CD4-positive, alpha-beta T cell treated with Interferon gamma for 1 hour (primary cell): ENCODE results near the gene SLC10A3.
"Not testable (repeated sequence)": the region's sequence is repeated elsewhere in the genome, so short reads cannot be mapped to it uniquely, and the experiment has no call there.

Experiments
- DNase-seq: peaks from one replicate; pipeline ENCODE4 v3.0.0-alpha.2; 2020

The SLC10A3 gene

DNA sequence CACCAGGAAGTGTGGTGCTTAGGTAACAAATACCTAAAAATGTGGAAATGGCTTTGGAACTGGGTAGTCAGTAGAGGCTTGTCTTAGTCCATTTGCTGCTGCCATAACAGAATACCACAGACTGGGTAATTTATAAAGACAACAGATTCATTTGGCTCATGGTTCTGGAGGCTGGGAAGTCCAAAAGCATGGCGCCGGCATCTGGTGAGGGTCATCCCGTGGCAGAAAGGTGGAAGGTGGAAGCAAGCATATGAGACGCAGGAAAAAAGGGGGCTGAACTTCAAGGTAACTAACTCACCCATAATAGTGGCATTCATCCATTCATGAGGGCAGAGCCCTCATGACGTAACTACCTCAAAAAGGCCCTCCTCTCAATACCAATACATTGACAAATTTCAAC lies 19.0 kb upstream of the SLC10A3 start:
- DNase-seq = no peak

DNA sequence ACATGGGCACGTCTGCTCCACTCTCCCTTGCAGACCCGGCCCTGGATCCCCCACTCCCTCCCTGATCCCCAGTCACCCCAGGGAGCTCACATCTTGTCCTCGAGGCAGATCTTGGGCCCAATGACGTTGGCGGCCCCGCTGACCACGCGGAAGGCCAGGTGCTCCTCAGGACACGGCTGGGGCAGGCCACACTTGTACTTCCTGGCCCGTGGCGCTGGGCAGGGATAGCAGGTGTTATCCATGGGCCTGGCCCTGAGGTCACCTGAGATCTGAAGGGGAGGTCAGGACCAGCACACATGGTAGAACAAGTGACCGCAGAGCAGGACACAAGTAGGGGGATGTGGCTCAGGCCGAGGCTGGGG lies 17.9 kb upstream of the SLC10A3 start:
- DNase-seq = no peak

DNA sequence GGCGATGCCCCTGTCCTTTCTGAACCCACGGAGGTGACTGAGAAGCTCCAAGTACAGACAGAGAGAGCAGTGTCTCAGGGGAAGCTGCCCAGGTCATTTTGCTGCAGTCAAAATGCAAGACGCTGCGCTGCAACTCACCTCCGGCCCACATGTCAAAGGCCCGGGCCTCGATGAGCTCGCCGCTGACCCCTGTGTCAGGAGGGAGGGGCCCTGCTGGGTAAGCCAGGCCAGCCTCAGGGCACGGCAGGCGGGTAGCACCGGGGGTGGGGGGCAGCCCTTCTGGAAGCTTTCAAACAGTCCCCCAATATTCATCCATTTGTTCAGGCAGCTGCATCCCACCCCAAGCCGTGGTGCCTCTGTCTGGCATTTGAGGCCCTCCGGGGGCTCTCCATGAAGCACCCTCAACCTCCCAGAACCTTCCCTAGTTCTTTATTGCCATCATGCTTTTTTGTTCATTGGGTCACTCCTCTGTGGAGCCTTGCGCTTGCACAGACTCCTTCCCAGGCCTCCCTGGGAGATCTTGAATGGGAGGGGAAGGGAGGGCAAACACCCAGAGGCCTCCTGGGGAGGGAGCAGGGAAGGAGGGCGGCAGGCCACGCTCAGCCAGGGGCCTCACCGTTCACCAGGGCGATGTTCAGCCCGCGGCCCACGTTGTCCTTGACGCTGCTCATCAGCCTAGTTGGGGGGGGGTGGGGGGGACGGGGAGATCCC lies 17.4 kb upstream of the SLC10A3 start:
- no peak for DNase-seq

DNA sequence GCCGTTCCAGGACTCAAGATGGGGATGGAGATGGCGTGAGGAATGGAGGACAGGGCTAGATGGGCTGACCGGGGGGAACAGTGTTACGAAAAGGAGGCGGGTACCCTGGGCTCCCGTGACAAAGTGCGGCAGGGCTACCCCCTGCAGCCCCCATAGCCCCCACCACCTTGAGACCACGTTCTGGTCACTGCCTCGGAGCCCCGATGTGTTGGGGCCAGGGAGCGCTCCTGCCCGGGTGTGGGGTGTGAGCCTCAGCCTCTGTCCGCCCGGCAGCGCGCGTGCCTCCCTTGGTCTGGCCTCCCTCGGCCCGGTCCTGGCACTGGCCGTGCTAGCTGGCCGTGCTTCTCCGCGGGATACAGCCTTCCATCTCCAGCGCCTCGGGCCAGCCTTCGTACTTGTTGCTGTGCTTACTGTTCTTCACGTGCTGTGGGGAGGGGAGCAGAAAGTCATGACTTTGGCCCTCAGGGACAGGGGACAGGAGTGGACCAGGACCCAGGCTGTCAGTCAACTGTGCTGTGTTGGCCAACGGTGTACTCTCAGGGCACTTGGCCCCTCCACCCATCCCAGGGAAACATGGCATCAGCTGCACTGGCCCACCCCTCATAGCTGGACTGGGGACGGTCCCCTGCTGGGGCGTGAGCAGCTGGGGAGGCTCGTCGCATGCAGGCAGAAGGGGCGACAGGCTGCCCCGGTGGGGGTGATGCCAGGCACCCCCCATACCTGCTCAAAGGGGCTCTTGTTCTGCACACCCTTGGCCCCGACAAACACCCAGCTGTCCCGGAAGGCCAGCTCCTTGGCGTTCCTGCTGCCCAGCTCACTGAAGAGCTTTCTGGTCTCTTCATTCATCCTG lies 16.3 kb upstream of the SLC10A3 start:
- DNase-seq = no peak

DNA sequence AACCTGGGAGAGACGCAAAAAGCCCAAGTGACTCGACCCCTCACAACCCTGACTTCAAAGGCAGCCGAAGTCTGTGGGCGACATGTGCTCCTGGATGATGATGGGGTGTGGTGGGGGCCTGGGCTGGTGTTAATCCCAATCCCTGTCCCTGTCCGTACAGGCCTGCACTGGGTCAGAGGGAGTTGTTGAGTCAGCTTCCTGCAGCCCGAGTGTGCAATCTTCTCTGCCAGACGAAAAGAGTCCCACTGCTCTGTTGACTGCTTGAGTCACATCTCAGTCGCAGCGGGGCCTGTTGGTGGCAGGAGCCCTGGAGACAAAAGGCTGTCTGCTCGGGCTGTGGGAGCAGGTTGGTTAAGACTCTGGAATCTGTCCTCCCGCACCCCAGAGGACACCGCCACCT lies 15.3 kb upstream of the SLC10A3 start:
- DNase-seq = no peak

DNA sequence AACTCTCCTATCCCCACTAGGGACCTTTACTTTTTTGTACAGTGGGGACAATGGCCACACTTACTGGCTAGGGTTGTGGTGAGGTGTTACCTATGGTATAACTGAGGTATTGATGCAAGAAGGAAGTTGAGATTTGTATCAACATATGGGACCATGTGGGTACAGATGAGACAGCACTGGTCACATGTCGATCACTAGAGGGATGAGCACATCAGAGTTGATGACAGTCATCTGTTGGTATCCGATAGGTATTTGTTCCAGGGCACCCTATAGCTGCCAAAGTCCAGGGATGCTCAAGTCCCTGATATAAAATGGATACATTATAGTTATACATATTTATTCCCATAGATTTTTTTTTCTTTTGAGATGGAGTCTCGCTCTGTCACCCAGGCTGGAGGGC lies 12.6 kb upstream of the SLC10A3 start:
- DNase-seq = no peak

DNA sequence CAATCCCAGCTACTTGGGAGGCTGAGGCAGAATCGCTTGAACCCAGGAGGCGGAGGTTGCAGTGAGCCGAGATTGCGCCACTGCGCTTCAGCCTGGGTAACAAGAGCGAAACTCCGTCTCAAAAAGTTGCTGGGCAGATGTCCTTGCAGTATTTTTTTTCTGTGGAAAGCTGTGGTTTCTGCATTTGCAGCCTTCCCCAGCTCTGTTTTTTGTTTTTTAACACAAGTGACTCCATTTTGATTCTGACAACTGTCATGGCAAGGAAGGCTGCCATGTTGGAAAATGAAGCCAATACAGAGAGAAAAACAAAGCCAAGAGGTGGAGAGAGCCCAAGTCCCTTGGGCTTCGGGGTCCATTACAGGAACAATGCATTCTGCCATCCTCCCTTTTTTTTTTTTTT lies 11.7 kb upstream of the SLC10A3 start:
- no peak for DNase-seq

DNA sequence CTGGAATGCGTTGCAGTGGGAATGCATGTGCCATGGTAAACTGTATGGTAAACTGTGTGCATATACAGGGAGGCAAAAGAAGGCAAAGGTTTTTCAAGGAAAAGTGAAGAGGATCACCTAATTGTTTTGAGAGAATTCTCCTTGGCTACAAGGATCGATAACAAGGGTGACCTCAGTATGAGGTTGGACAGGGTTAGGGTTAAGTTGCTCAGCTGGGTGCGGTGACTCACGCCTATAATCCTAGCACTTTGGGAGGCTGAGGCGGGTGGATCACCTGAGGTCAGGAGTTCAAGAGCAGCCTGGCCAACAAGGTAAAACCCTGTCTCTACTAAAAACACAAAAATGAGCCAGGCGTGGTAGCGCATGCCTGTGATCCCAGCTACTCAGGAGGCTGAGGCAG lies 11.0 kb upstream of the SLC10A3 start:
- DNase-seq = not testable (repeated sequence)

DNA sequence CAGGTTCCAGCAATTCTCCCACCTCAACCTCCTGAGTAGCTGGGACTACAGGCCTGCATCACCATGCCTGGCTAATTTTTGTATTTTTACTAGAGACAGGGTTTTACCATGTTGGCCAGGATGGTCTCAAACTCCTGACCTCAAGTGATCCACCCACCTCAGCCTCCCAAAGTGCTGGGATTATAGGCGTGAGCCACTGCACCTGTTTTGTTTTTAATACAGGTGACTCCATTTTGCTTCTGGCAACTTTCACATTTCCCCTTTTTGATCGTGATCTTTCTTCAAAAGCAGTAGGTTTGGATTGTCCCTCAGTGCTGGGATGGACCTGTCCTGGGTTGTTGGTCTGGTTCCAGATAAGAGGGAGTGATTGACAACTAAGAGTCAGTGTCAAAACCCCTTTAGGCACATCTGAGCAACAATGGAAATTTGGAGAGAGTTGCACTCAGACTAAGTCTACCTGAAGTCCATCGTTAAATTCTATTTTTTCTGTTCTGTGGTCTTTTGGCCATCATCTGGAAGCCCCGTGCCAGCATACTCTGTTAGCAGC lies 6.2 kb upstream of the SLC10A3 start:
- DNase-seq = not testable (repeated sequence)

DNA sequence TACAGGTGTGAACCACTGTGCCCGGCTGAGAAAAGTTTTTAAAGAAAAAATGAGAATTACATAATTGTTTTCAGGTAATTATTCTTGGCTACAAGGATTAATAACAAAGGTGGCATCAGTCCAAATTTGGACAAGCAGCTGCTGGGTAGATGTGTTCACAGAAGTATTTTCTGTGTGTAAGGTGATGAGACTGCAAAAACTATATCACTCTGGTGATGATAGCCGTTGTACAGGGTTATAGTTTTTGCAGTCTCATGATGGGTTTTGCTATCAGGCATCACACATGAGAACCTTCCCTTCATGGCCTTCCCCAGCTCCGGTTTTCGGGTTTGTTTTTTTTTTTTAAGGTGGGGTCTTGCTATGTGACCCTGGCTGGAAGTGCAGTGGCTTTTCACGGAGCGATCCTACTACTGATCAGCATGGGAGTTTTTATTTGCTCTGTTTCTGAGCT lies 5.1 kb upstream of the SLC10A3 start:
- DNase-seq = no peak

DNA sequence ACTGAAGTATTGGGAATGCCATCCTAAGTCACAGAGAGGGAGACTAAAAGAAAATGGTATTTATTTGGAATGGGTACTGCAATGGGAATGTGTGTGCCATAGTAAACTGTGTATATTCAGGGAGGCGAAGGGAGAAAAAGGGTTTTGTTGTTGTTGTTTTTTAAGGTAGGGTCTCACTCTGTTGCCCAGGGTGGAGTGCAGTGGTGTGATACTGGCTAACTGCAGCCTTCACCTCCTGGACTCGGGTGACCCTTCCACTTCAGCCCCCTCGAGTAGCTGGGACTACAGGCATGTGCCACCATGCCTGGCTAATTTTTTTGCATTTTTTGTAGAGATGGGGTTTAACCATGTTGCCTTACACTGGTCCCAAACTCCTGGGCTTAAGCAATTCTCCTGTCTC lies 4.3 kb upstream of the SLC10A3 start:
- no peak for DNase-seq

DNA sequence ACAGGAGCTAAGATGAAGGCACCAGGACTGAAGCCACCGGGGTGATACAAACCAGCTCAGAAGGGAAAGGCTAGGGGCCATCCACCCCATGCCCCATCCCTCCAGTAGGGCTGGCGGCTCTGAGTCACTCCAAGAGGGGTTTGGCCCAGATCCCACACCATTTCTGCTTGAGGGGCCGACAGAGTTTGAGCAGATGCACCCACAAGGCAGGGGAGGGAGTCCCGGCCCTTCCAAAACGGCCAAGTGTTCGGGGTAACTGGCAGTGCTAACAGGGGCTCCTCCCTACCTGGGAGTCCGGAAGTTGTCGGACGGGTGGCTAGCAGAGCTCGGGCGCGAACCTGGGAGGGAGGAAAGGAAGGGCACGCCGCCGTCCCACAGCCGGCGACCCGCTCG lies 412 bp downstream of the SLC10A3 start:
- peak; percentile 14 for DNase-seq

DNA sequence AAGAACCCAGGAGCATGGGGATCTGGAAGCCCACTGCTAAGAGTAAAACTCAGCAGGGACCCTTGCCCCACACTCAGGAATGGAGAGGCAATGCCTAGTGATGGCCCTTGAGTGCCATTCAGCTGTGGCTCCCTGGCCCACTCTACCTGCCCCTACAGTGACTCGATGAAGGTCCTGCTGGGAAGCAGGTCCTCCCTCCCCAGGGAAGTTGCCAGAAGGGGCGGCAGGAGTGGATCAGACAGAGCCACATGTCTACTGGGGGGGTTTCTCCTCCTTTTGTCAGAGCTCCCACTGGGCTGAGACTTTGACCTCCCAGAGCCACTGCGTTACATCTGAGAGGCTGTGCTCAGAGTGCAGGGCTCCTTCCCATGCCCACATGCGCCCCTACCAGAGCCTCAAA lies 1.2 kb downstream of the SLC10A3 start:
- DNase-seq = no peak

DNA sequence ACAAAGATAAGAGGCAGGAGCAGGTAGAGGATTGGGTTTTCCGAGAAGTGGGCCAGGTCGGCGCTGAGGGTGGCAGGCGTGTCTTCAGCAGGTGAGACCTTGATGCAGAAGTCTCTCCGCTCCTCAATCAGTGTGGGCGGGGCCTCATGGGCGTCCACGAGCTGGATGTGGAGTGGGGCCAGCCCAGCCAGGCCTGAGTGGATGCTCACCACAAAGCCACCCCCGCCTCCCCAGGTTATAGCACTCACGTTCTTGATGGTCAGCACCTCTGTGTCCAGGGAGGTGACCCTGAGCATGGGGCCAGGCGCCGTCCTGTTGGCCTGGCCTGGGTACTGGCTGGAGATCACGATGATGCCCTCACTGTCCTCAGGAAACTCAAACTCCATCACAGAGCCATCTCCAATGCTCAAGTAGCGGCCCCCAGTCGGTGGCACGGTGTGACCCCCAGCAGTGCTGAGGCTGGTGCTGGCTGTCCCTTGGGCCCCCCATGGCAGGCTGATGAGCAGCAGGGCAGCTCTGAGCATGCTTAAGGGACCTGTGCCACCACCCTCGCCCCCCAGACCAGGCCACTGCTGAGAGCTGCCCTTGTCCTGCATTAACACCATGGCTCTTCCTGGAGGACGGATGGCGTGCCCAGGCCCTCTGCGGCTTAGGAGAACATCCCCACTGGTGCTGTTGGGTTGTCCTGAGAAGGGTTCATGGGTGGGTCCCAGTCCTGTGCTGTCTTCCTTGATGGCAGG lies 1.9 kb downstream of the SLC10A3 start:
- no peak for DNase-seq

DNA sequence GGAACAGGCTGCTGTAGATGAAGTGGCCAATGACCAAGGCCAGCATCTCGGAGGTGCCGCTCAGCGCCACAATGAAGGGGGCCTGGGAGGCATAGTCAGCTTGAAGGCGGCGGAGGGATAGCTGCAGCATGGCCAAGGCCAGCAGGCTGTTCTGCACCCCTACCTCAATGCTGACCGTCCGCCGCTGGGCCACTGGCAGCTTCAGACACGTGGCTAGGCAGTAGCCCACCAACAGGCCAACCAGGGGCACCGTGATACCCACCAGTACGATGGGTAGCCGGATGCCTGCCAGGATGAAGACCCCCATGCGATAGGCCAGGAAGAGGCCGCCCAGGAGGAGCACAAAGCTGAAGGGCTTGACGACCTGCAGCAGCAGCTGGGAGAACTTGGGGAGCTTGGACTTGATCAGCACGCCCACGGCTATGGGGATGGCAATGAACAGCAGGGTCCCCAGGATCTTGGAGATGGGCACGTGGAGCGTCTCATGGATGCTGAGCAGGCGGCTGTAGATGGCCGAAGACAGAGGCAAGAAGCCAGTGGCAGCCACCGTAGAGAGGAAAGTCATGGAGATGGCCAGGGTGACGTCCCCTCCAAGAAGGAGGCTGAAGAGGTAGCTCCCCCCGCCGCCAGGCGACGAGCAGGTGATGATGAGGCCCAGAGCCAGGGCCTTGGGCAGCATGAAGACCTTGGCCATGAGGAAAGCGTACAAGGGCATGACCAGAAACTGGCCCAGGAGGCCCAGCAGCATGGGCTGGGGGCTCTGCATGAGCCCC lies 2.7 kb downstream of the SLC10A3 start:
- no peak for DNase-seq

DNA sequence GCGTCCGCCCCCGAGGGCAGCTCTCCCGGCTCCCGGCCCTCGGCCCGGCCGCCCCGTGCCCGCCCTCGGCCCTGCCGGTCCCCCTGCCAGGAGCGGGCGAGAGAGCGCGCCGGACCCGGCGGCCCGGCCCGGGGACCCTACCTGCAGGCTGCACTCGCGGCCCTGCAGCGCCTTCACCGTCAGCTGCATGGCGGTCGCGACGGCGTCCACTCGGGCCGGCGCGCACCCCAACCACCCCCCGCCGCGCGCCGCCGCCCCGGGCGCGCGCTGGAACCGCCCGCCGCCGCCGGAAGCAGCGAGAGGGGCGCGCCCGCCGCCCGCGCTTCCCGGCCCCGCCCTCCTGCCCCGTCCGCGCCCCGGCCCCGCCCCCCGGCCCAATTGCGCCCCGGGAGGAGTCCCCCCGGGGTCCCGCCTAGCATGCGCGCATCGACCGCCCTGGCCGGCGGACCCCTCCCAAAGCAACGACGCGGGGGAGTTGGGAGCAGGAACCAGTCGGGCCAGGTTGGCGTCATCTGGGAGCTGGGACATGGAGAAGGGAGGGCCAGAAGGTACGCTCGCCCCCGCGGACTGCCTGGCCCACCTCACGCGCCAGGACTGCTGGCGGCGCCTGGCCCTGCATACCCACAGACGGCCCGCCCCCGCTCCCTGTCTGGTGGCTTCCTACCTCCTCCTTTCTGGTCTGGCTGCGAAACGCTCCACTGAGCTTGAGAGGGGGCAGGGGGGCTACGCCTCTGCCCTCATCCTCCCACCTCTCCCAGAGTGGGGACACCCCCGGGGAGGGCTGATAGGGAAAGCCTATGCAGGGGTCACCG lies 3.8 kb downstream of the SLC10A3 start, which contains the start of gene UBL4A:
Gene UBL4A, minus strand, starts transcription at position 220 of the 812 bp plus-strand sequence. Its CDS starts 31 bp downstream, at position 189.
- DNase-seq = peak; percentile 57

DNA sequence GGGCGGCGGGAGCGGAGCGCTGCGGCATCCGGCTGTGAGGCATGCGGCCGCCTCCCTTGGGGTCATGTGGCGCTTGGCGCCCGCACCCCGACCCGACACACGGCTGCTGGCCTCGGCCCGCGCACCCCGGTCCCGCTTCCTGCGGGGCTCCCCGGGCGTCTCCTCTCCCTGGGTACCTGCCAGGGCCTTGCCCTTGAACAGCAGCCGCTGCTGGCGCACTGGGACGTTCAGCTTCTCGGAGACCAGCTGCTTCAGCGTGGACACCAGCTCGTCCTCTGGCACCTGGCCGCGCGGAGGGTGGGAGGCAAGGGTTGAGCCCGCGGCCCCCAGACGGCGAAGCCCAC lies 4.4 kb downstream of the SLC10A3 start:
- peak; percentile 20 for DNase-seq

DNA sequence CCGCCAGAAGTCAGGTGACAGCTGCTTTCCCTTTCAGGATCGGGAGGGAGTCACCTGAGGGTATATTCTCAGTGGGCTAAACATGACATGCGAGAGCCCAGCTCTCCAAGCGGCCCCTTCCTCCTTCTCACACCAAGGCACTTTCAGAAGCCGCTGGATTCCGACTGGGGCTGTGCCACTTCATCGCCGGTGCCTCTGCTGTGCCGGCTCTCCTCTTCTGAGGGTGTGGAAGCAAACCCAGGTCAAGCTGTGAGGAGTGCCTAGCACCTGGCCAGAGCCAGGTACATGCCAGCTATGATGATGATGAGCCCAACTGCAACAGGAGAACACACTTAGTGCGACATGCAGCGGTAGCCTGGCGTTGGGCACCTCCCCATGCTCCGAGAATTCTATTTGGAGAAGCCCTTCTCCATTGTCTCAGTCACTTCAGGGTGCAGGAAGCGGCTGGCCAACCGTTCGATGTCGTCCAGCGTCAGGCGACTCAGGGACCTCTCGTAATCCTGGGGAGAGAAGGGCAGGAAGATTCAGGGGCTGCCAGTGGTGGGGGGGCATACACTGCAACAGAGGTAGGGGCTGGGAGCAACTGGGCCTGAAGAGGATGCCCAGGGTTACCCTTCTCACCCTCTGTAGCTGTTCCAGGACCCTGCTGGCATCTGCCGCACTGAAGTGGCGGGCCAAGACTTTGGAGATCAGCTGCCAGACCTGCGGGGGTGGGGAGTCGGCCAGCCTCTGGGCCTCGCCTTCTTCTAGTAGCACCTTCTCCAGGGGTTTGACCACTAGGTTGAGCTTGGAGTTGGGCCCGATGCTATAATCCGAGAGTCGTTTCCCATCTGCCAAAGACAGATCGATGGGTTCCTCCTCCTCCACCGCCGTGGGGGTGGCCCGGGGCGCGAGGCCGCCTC lies 5.0 kb downstream of the SLC10A3 start:
- DNase-seq = no peak

DNA sequence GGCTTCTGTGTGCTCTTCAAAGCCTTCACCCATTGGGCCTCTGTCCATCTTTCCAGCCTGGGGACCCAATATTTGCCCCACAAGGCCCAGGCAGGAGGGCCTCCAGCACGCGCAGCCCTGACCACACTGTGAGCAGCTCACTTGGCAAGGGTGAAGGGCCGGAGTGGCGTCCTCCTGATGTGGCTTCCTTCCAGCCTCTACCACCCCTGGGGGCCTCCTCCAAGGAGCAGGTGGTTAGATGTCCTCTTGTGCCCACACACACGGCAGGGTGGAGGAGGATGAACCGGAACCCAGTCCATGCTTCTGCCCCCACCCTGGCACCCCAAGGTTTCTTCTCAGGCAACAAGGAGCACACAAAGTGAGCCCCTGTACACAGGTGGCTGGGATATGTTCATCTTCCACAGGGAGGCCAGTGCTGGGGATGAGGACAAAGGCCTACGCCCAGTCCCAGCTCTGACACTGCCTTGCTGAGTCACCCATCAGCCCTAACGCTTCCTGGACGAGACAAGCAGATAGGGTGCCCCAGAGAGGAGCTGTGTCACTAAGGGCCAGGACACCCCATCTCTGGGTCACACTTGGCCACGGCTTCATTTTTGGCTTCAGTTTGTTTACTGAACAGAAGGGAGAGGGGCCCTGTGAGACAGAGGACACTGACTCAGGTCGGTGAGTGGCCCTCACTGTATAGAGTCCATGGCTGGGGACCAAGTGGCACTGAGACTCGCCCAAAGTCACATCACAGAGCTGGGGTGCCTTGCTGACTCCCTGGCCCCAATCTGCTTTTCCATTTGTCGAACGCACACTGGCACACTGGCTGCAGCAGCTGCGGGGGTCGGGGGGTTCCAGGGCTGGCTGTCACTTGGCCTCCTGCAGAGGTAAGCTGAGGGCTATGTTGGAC lies 5.9 kb downstream of the SLC10A3 start:
- peak; percentile 38 for DNase-seq

DNA sequence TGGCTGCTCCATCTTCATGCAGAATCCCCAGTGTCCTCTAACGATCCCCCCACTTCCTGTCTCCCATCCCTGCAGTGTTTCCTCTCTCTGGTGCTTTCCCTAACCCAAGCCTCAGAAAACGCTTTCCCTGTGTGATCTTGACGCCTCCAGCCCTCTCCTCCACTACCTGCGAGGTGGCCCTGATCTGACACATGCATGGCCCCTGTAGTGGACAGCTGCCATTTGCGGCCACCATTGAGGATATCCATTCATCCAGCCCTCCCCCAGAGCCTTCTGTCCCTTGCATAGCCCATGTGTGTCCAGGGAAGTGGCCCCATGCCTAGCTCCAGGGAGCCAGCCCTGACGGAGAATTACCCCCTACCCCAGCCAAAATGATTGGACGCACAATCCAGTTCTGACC lies 7.1 kb downstream of the SLC10A3 start:
- no peak for DNase-seq
